GM12878 (cell line): ENCODE results near the gene UXS1. TPM values are rescaled to one million over a fixed set of nuclear protein-coding genes. Genes with fewer than 3 reads are reported as not detected.
A peak's percentile ranks its signal among the peaks of the same experiment; 100 is the strongest.

ENCODE experiments used
- ATAC-seq: fragments of 200-7000 bp; cut with Tn5 transposase; 3 replicates; pipeline ENCODE4 v1.9.1; 2020; ENCODE audit warnings: mild to moderate bottlenecking, moderate library complexity
- BruUV-seq: library from RNA; stranded (reverse); fragments of 400-500 nt; replicated peaks from 2 replicates; lab custom pipeline; 2021; lab: Mats Ljungman, UMichigan
- CTCF ChIA-PET: fragments of 300-600 bp; sonication (Branson Sonifier 250); formaldehyde crosslinking; extraction: SDS; loops from one replicate; lab custom pipeline; 2021; ENCODE audit warnings: inconsistent platforms; lab: Yijun Ruan, JAX
- POLR2A ChIA-PET: fragments of 350-600 bp; formaldehyde crosslinking; extraction: SDS; loops from one replicate; lab custom pipeline; 2021; ENCODE audit warnings: inconsistent platforms; lab: Charles Lee
- RAD21 ChIA-PET: fragments of 300-600 bp; sonication (Branson Sonifier 250); formaldehyde crosslinking; loops from one replicate; lab custom pipeline; 2023; ENCODE audit warnings: antibody characterized with exemption; ENCODE audit not compliant: unreplicated experiment; lab: Charles Lee
- SMC1A ChIA-PET: fragments of 300-600 bp; sonication (Branson Sonifier 250); formaldehyde crosslinking; loops from one replicate; lab custom pipeline; 2023; ENCODE audit not compliant: unreplicated experiment, uncharacterized antibody; lab: Charles Lee
- DNase-seq: peaks from one replicate; pipeline ENCODE4 v3.0.0-alpha.2; 2011; ENCODE audit warnings: low read depth, low spot score
- FAIRE-seq: peaks from 3 replicates; lab custom pipeline; 2011; peaks lifted over from hg19 to GRCh38; lab: Jason Lieb, UNC
- H2AFZ ChIP-seq: 2 replicates; pipeline ENCODE4 v1.6.0; 2011; ENCODE audit warnings: low read depth, low read length, control low read depth; ENCODE audit not compliant: control insufficient read depth
- H3K27ac ChIP-seq: 2 replicates; pipeline ENCODE4 v1.5.1; 2011; ENCODE audit warnings: control low read depth; ENCODE audit not compliant: control insufficient read depth, insufficient read depth
- H3K27me3 ChIP-seq, 2 experiments: replicated peaks in 1 of 2; 2 replicates each; pipeline versions ENCODE4 v1.6.0 to v1.6.1; 2011; ENCODE audit warnings: low read length in 1 of 2; ENCODE audit not compliant: control insufficient read depth in 2 of 2, insufficient read depth in 2 of 2
- H3K36me3 ChIP-seq, 2 experiments: 2 replicates each; pipeline ENCODE4 v1.5.1; 2011; ENCODE audit warnings: low read length in 1 of 2; ENCODE audit not compliant: control insufficient read depth in 2 of 2, insufficient read depth in 2 of 2
- H3K4me1 ChIP-seq: 2 replicates; pipeline ENCODE4 v1.6.1; 2011; ENCODE audit warnings: mild to moderate bottlenecking, low read length, moderate library complexity, mixed read lengths; ENCODE audit not compliant: control insufficient read depth, insufficient read depth
- H3K4me2 ChIP-seq: 2 replicates; pipeline ENCODE4 v1.6.0; 2011; ENCODE audit warnings: control low read depth; ENCODE audit not compliant: control insufficient read depth, insufficient read depth
- H3K4me3 ChIP-seq: fragments of 200-600 bp; sonication (generic); 2 replicates; pipeline ENCODE4 v1.5.1; 2016
- H3K79me2 ChIP-seq: 2 replicates; pipeline ENCODE4 v1.6.0; 2011; ENCODE audit warnings: low read length; ENCODE audit not compliant: control insufficient read depth, insufficient read depth
- H3K9ac ChIP-seq: 2 replicates; pipeline ENCODE4 v1.8.0; 2011; ENCODE audit warnings: low read length, control low read depth, mixed read lengths; ENCODE audit not compliant: control insufficient read depth, insufficient read depth
- H3K9me3 ChIP-seq: replicated peaks from 3 replicates; pipeline ENCODE4 v1.5.1; 2011; ENCODE audit warnings: mild to moderate bottlenecking, low read length; ENCODE audit not compliant: control insufficient read depth, insufficient read depth
- H4K20me1 ChIP-seq: 2 replicates; pipeline ENCODE4 v1.6.0; 2011; ENCODE audit not compliant: control insufficient read depth, insufficient read depth
- CREM ChIP-seq: IDR thresholded peaks from 2 replicates; pipeline ENCODE4 v1.6.1; 2014; ENCODE audit warnings: antibody characterized with exemption, low read depth
- CTCF ChIP-seq, 3 experiments: IDR thresholded peaks in 2 of 3; conservative IDR thresholded peaks in 1 of 3; 2 replicates each; pipeline ENCODE4 v1.5.1; 2011; ENCODE audit warnings: low read depth in 3 of 3, low read length in 3 of 3, mild to moderate bottlenecking in 3 of 3, control low read depth in 2 of 3, moderate library complexity in 2 of 3, inconsistent platforms in 1 of 3, mixed read lengths in 1 of 3; ENCODE audit not compliant: control insufficient read depth in 2 of 3, insufficient read depth in 1 of 3; ENCODE audit errors: extremely low read depth in 1 of 3
- FOXK2 ChIP-seq: fragments of 450-650 bp; IDR thresholded peaks from 2 replicates; pipeline ENCODE4 v1.6.1; 2017; ENCODE audit warnings: mild to moderate bottlenecking, moderate library complexity
- JUND ChIP-seq: IDR thresholded peaks from 2 replicates; pipeline ENCODE4 v1.6.1; 2012; ENCODE audit warnings: low read depth, mild to moderate bottlenecking, low read length, improper control_type of control experiment, moderate library complexity
- NFIC ChIP-seq: IDR thresholded peaks from 2 replicates; pipeline ENCODE4 v1.6.1; 2012; ENCODE audit warnings: low read depth, mild to moderate bottlenecking, inconsistent platforms, low read length, moderate library complexity
- POU2F2 ChIP-seq: IDR thresholded peaks from 3 replicates; pipeline ENCODE4 v1.6.1; 2011; ENCODE audit warnings: low read depth, mild to moderate bottlenecking, low read length, borderline replicate concordance
- RAD21 ChIP-seq: IDR thresholded peaks from 2 replicates; pipeline ENCODE4 v1.6.1; 2011; ENCODE audit warnings: mild to moderate bottlenecking, low read depth, low read length, moderate library complexity; ENCODE audit not compliant: insufficient read depth
- RFX5 ChIP-seq: IDR thresholded peaks from 2 replicates; pipeline ENCODE4 v1.6.1; 2011; ENCODE audit warnings: low read depth, low read length, improper control_type of control experiment
- SMC3 ChIP-seq: IDR thresholded peaks from 2 replicates; pipeline ENCODE4 v1.6.1; 2011; ENCODE audit warnings: low read length, improper control_type of control experiment, borderline replicate concordance
- WGBS: methylation state at CpG from one replicate; pipeline ENCODE4 v1.1.6; 2016; ENCODE audit warnings: low lambda C conversion rate; ENCODE audit not compliant: insufficient replicate concordance, insufficient coverage; ENCODE audit errors: missing lambda C conversion rate; 5-methylcytosine and 5-hydroxymethylcytosine counted together
- in situ Hi-C: fragments of 300-500 bp; cut with MboI; formaldehyde crosslinking; loops from 9 replicates; pipeline ENCODE4 v1.14.3; 2018; ENCODE audit warnings: mixed read lengths
- intact Hi-C: fragments of 100-400 bp; cut with micrococcal nuclease; formaldehyde crosslinking; loops from one replicate; pipeline ENCODE4 v1.14.2; 2022; ENCODE audit not compliant: unreplicated experiment
- polyA plus RNA-seq, 11 experiments: library from polyadenylated mRNA; depleted of rRNA in 4 of 11; unstranded in 6 of 11; stranded (reverse) in 5 of 11; fragments of >200 nt; fragmentation: Nextera tagmentation in 4 of 11; fragmentation: Illumina TruSeq in 1 of 11; extraction: Ambion mirVana in 4 of 11; extraction: Trizol in 1 of 11; gene quantifications; 1 replicate in 1 of 11; 2 replicates in 10 of 11; pipeline versions ENCODE4 v1.2.1 to v1.2.3, GENCODE V29; 2011 to 2016; ENCODE audit warnings: inconsistent platforms in 2 of 11, missing spikeins in 2 of 11, low read depth in 1 of 11
- total RNA-seq, 4 experiments: library from RNA; depleted of rRNA in 3 of 4; stranded (reverse); fragments of >200 nt in 3 of 4; fragmentation: Illumina TruSeq in 1 of 4; extraction: Trizol in 1 of 4; gene quantifications; 2 replicates each; pipeline versions ENCODE4 v1.2.1 to v1.2.3, GENCODE V29; 2013 to 2021

Gene UXS1
- total and polyA plus RNA-seq, 10 of the 15 experiments (the other 5 are each of a cell fraction or from before 2014, with no cell fraction given): 6.0 to 25.4 (median 24.0) TPM

DNA sequence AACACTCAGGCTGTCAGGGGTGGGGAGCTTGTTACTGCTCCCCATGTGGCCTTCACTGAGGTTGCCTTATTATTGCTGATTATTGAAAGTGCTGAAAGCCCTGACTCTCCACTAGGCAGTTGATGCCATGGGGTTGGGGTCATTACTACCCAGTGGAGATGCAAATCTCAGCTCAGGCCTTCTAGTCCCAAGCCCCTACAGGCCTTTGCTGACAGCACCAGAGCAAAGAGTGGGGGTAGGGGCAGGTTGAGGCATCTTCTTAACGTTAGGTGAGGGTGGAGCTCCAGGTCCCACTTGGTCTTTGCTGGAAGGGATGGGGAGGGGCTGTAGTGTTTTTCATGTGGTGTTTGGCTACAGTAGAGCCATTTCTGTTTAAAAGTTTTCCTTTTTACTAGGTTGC lies 104.5 kb downstream of the UXS1 start:
- Histone ChIP-seq H3K9me3 (no peaks in the 10 kb centered on the region), H3K4me2 (no peak overlapping the region), H3K4me3 (no peak overlapping the region), H3K36me3 (0 out of 4 replicates have a peak, but pooled peaks cover 0 to 1% of the 10 kb centered on the region in 2 experiments), H3K27me3 (no peaks in the 10 kb centered on the region), H3K9ac (no peak overlapping the region), H4K20me1 (no peaks in the 10 kb centered on the region), H3K79me2 (no peaks in the 10 kb centered on the region), H3K4me1 (no peaks in the 10 kb centered on the region), H3K27ac (no peak overlapping the region), H2AFZ (no peak overlapping the region)
- ATAC-seq (no peak), DNase-seq (no peak), FAIRE-seq (no peak)
- POLR2A ChIA-PET: no interaction called here
- no TSS peak for BruUV-seq
- intact Hi-C loops: no loop called here
- SMC1A ChIA-PET: no interaction called here
- in situ Hi-C loops: no loop called here
- CTCF ChIA-PET: no interaction called here
- 94% methylated on average over 1 of the region's 1 CpG for WGBS
- TF ChIP-seq CREM (no peak), NFIC (no peak), FOXK2 (no peak), POU2F2 (no peak), RFX5 (no peak)
- RAD21 ChIA-PET: no interaction called here

DNA sequence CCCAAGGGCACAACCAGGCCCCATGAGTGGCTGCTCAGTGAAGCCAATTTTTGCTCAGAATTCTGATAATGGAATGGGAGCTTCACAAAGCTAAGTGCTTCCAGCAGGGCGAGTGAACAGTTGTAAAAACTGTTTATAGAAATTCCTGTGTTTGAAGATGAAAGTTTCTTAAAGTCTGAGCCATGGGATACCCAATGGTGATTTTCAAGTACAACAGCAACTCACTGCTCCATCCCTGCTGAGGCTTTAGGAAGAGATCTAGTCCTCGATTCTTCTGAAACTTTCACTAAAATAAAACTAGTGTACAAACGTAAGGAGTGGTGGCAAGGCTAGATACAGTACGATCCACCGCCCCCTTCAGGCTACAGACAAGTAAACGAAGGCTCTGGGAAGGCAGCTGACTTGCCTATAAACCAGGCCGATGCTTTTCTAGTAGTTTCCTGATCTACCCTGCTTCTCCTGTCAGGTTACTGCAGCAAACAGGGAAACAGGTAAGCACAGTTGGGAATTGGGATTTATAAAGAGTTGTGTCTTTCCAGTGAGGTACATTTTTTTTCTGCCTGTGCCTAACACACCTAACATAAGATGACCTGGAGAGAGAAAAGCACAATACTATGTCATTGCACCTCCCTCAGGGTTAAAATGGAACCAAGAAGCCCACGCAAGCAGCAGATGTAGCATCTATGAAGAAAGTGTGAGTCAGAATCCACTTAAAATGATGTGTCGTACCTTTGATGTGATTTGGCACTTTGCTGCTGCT lies 108.7 kb downstream of the UXS1 start:
- H3K4me3 ChIP-seq: no peak overlapping the region

More for the DNA sequence above, 108.7 kb downstream of the UXS1 start:
- Histone ChIP-seq H3K9me3 (no peaks in the 10 kb centered on the region), H3K4me1 (no peaks in the 10 kb centered on the region), H2AFZ (no peak overlapping the region), H3K36me3 (no peaks in the 10 kb centered on the region), H3K79me2 (no peaks in the 10 kb centered on the region), H3K27me3 (no peaks in the 10 kb centered on the region), H3K27ac (no peak overlapping the region), H3K9ac (no peak overlapping the region), H4K20me1 (no peaks in the 10 kb centered on the region), H3K4me2 (no peak overlapping the region)
- POLR2A ChIA-PET: no interaction called here
- TF ChIP-seq CTCF (IDR thresholded peaks at IDR 0.05 in 2 of 3, conservative IDR thresholded peaks at IDR 0.05 in 1 of 3; ENCODE audit: control insufficient read depth in 2 of 3, extremely low read depth in 1 of 3, insufficient read depth in 1 of 3, low read depth in 3 of 3, low read length in 3 of 3): peak; percentile 34 to 46 (median 42); a peak in 4 of 6 replicates
- TF ChIP-seq SMC3: peak; percentile 48; the same call in 1 of the 2 replicates
- TF ChIP-seq JUND: no peak
- peak; percentile 52; the same call in 1 of the 2 replicates for TF ChIP-seq RAD21
- SMC1A ChIA-PET: interaction anchor here (0.6 to 2.9 kb wide), 6 partner anchors 115 to 539 kb away, joined by 3 to 14 read pairs (median 3); no protein-coding TSS in a partner anchor
- ATAC-seq: peak; percentile 89
- no peak for DNase-seq
- 53% methylated on average over 9 of the region's 9 CpGs for WGBS
- in situ Hi-C loops: no loop called here
- CTCF ChIA-PET: interaction anchor here (1.2 to 3.5 kb wide), 7 partner anchors 20 to 509 kb away, joined by 3 to 22 read pairs (median 6); no protein-coding TSS in a partner anchor
- no TSS peak for BruUV-seq
- RAD21 ChIA-PET: interaction anchor here (1.0 to 1.4 kb wide), 2 partner anchors 337 to 509 kb away, joined by 3 read pairs; no protein-coding TSS in a partner anchor
- no peak for FAIRE-seq
- intact Hi-C loops: loop anchor here (1.0 to 2.0 kb wide), 2 partner anchors 337 to 509 kb away; no protein-coding TSS in a partner anchor
